GM19397 (cell line): ENCODE results near the gene ATP9B.

Experiments used
- ATAC-seq: cut with Tn5 transposase; IDR thresholded peaks from one replicate; pipeline ENCODE4 v1.9.1; 2021; ENCODE audit warnings: mild to moderate bottlenecking, moderate library complexity; ENCODE audit not compliant: unreplicated experiment

Gene ATP9B, protein sequence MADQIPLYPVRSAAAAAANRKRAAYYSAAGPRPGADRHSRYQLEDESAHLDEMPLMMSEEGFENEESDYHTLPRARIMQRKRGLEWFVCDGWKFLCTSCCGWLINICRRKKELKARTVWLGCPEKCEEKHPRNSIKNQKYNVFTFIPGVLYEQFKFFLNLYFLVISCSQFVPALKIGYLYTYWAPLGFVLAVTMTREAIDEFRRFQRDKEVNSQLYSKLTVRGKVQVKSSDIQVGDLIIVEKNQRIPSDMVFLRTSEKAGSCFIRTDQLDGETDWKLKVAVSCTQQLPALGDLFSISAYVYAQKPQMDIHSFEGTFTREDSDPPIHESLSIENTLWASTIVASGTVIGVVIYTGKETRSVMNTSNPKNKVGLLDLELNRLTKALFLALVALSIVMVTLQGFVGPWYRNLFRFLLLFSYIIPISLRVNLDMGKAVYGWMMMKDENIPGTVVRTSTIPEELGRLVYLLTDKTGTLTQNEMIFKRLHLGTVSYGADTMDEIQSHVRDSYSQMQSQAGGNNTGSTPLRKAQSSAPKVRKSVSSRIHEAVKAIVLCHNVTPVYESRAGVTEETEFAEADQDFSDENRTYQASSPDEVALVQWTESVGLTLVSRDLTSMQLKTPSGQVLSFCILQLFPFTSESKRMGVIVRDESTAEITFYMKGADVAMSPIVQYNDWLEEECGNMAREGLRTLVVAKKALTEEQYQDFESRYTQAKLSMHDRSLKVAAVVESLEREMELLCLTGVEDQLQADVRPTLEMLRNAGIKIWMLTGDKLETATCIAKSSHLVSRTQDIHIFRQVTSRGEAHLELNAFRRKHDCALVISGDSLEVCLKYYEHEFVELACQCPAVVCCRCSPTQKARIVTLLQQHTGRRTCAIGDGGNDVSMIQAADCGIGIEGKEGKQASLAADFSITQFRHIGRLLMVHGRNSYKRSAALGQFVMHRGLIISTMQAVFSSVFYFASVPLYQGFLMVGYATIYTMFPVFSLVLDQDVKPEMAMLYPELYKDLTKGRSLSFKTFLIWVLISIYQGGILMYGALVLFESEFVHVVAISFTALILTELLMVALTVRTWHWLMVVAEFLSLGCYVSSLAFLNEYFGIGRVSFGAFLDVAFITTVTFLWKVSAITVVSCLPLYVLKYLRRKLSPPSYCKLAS

GRCh38 chr18:79068937-79069716, at the start of gene ATP9B:
ATP9B (plus strand) TSS chr18:79069394; CDS start chr18:79069411, 17 bp downstream.
- ATAC-seq = peak; percentile 86

DNA sequence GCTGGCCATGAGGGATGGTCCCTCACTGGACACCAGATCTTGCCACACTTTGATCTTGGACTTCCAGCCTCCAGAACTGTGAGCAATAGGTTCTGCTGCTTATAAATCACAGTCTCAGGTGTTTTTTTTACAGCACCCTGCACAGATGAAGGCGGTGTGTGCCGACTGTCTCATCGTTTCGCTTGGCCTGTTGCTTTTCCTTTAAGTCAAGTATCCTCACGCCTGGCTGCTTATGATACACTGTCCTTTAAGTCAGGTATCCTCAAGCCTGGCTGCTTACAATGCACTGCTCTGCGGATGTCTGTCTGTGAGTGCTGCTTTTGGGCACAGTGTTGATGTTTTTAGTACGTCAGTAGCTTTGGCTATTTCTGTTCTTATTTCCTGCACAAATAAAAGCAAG, 49.3 kb upstream of the ATP9B start:
- ATAC-seq = no peak

DNA sequence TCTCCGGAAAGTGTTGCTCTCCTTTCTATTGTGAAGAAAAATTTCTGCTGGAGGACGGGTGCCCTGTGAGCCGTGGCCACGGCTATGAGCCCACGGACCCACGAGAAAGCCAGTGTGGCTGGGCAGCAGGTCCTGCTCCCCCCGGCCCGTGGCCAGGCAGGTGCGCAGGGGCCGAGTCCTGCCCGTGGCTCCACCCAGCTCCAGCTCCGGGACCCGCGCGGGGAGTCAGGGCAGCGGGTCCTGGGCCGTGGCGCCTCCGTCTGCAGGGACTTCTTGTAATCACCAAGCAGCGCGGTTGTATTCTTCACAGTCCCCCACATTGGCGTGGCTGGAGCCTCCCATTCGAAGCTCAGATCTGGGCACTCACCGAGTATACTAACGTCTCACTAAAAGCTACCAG, 46.6 kb upstream of the ATP9B start:
- ATAC-seq = no peak

DNA sequence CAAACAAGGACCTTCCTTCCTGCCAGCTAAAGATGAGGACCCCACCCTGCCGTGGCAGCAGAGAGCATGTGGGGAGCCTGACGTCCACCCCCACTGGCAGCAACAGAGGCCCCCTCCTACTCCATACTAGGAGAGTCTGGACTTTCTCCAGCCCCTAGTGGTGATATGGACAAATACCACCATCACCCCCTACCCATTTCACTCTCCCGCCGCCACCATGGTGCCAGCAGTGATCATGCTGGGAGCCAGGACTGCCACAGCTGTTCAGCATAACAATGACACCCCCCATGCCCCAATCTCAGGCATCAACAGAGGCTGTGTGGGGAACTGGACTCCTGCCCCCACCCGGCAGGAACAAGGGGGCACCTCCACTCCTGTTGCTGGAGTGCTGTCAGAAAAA, 42.7 kb upstream of the ATP9B start:
- no peak for ATAC-seq

DNA sequence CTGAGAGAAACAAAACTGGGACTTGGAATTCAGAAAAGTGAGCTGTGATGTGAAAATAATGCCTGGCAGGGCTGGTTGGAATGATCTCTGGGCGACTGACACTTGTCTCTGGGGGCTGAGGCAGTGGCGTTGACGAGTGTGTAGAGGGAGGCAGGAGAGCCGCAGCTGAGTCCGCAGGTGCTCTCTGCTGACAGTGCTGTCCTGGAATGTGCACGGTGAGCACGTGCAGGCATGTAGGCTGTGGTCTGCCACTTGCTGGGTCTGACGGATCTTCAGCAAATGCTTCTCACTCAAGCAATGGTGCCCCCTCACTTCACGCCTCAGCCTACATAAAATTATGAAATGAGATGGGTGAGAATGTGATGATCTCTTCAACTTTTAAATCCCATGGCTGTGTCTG, 38.5 kb upstream of the ATP9B start:
- no peak for ATAC-seq

- ATAC-seq = no peak
These were observed 26.9 kb upstream of the ATP9B start for GRCh38 chr18:79042276-79042675.

GRCh38 chr18:79043288-79043687, 25.9 kb upstream of the ATP9B start:
- ATAC-seq = no peak

- ATAC-seq = no peak
These were observed 22.7 kb upstream of the ATP9B start for GRCh38 chr18:79046522-79046921.

- no peak for ATAC-seq
These were observed 21.5 kb upstream of the ATP9B start for GRCh38 chr18:79047556-79048244.

GRCh38 chr18:79048245-79048632, 21.0 kb upstream of the ATP9B start:
- ATAC-seq = no peak

GRCh38 chr18:79049506-79049905, 19.7 kb upstream of the ATP9B start:
- no peak for ATAC-seq

GRCh38 chr18:79050005-79050404, 19.2 kb upstream of the ATP9B start:
- ATAC-seq = no peak

DNA sequence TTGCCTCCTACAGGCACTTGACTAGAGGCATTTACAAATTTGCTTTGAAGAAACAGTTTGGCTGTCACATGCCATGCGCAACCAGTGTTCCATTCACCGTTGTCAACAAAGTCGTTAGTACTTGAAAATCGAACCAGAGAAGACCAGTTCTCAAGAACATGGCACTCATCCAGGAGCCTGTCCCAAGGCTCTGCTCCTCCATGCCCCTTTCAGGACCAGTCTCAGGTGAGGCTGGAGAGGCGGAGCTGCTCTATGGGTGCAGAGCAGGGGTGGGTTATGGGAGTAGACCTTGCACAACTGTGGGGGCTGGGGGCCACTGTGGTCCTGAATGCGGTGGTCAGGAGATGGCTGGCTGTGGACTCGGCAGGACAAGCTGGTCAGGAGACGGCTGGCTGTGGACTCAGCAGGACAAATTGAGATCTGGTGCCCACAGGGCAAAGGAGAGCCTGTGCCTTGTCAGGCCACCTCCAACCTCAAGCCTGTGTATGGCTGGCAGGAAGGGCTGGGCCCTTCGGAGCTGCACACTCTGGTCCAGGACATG, 12.3 kb upstream of the ATP9B start:
- no peak for ATAC-seq

GRCh38 chr18:79058007-79058406, 11.2 kb upstream of the ATP9B start:
- no peak for ATAC-seq

GRCh38 chr18:79062806-79063205, 6.4 kb upstream of the ATP9B start:
- ATAC-seq = no peak

DNA sequence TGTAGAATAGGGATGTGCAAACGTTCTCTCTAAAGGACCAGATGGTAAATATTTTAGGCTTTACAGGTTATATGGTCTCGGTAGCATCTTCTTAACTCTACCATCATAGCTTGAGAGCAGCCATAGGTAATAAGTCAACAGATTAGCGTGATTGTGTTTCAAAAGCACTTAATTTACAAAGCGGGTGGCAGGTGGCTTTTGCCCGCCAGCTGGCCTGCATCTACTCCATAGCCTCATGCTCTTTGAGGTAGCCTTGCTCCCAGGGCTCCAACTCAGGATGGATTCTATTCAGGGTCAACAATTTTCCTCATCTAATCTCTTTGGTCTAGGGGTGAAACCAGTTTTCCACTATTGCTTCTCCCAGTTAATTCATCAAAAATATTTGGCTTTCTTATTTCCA, 5.0 kb upstream of the ATP9B start:
- ATAC-seq = no peak

GRCh38 chr18:79065802-79066201, 3.4 kb upstream of the ATP9B start:
- no peak for ATAC-seq

DNA sequence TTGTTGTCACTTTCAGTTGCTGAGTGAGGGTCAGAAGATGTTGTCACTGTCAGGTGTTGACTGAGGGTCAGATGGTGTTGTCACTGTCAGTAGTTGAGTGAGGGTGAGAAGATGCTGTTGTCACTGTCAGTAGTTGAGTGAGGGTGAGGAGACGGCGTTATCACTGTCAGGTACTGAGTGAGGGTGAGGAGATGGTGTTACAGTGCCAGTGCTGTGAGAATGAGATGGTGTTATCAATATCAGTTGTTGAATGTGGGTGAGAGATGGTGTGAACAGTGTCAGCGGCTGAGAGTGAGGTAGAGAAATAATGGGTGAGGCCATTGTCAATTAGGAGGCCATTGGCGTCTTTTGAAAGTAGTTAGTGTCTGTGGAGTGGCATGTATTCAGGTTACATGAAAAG, 1.6 kb upstream of the ATP9B start:
- no peak for ATAC-seq

GRCh38 chr18:79068341-79068936, 755 bp upstream of the ATP9B start:
- ATAC-seq = peak; percentile 36
